Measurements from ENCODE around the gene TALDO1.

GRCh38 chr11:771617-772204, 24.4 kb downstream of the TALDO1 start:
- TF ChIP-seq CTCF (conservative IDR thresholded peaks at IDR 0.05; ENCODE audit: low read length) (no peak), EZH2phosphoT487 (IDR thresholded peaks at IDR 0.05; ENCODE audit: borderline replicate concordance) (no peak)

All from Loucy (cell line).